Measurements from ENCODE around the gene SAP30. TPM values are rescaled to one million over a fixed set of nuclear protein-coding genes. Genes with fewer than 3 reads are reported as not detected.

SAP30 gene
- total RNA-seq, 4 donors from 2014 or later: 10.9 to 18.4 (median 16.0) TPM

DNA sequence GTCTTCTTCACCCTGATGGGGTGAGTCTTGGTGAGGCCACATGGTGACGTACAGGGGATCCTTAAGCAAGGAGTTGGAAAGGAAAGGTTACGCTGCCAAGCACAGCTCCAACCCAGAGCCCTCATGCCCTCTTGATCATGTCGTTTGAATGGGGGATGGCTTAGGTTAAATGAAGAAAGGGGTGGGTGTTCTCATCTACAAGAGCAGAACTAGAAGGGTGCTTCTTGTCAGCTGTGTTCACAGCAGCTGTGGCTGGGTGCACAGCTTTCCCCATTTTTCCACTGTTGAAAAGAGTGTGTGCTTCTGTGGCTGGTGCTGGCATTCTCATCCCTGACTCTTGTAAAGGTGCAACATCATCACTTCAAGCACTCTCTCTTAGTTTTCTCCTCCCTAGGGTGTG, 43.7 kb downstream of the SAP30 start:
- H3K9me3 ChIP-seq: no peaks in the 10 kb centered on the region
- no peaks in the 10 kb centered on the region for H3K36me3 ChIP-seq
- TF ChIP-seq EP300 (IDR thresholded peaks at IDR 0.05) (no peak), CTCF (IDR thresholded peaks at IDR 0.05) (no peak), POLR2A (IDR thresholded peaks at IDR 0.05) (no peak)
- H3K27me3 ChIP-seq: no peaks in the 10 kb centered on the region
- 81% methylated on average over 3 of the region's 3 CpGs for WGBS
- no peak for DNase-seq (ENCODE audit: low spot score in 2 of 2)
- peaks cover 29% of the 10 kb centered on the region for H3K4me1 ChIP-seq
- H3K27ac ChIP-seq: peak overlapping the region; percentile 54
- H3K4me3 ChIP-seq: no peak overlapping the region

GRCh38 chr4:173415092-173415491, 44.3 kb downstream of the SAP30 start:
- TF ChIP-seq POLR2A (IDR thresholded peaks at IDR 0.05) (no peak), EP300 (IDR thresholded peaks at IDR 0.05) (no peak), POLR2AphosphoS5 (IDR thresholded peaks at IDR 0.05) (no peak), CTCF (IDR thresholded peaks at IDR 0.05) (no peak)
- no peak for DNase-seq (ENCODE audit: low spot score in 2 of 2)

DNA sequence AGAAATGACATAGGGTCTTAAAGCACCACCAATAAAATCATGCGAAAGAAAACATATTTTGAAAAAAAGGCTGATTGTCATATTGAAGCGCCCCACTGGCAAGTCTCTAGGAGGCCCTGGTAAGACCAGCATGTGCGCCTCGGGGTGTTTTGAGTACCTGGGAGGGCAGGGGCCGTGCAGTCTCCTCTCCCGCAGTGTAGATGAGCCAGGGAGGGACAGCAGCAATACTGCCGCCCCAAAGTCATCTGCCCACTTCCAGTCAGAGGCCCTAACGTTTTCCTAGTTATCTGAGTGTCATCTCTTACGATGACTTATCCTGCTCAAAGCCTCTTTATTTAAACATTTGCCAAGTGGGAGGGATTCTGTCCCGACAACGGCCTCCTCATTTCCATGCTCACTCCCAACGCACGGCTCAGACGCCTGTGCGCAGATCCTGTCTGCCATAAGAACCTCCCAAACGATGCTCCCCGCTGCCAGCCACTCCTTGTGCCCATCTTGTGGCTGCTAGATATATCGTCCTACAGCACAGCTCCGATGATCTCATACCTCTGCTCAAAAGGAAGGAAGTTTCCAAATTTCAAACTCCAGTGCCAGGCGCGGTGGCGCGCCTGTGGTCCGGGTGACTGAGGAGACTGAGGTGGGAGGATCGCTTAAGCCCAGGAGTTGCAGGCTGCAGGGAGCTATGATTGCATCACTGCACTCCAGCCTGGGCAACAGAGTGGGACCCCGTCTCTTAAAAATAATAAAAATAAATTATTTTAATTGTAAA, 45.3 kb downstream of the SAP30 start:
- Histone ChIP-seq H3K9me3 (no peaks in the 10 kb centered on the region), H3K4me3 (no peak overlapping the region), H3K27ac (peak overlapping the region; percentile 54), H3K27me3 (no peaks in the 10 kb centered on the region), H3K36me3 (no peaks in the 10 kb centered on the region), H3K4me1 (peaks cover 30% of the 10 kb centered on the region)
- peak; percentile 74 to 81 for DNase-seq (ENCODE audit: low spot score in 2 of 2)
- TF ChIP-seq EP300 (IDR thresholded peaks at IDR 0.05) (no peak), POLR2A (IDR thresholded peaks at IDR 0.05) (peak in 1 of 2 donors; percentile 16)
- WGBS: 85% methylated on average over 26 of the region's 26 CpGs

More at GRCh38 chr4:173415092-173415491, 44.3 kb downstream of the SAP30 start:
- no peak overlapping the region for H3K4me3 ChIP-seq
- H3K4me1 ChIP-seq: peaks cover 29% of the 10 kb centered on the region
- peak overlapping the region; percentile 54 for H3K27ac ChIP-seq
- H3K36me3 ChIP-seq: no peaks in the 10 kb centered on the region
- H3K27me3 ChIP-seq: no peaks in the 10 kb centered on the region
- 77% methylated on average over 3 of the region's 3 CpGs for WGBS
- no peaks in the 10 kb centered on the region for H3K9me3 ChIP-seq

- no peak overlapping the region for H3K27ac ChIP-seq
- DNase-seq (ENCODE audit: low spot score in 2 of 2): no peak
- no peak overlapping the region for H3K4me3 ChIP-seq
Observed at GRCh38 chr4:173417833-173418232, 47.1 kb downstream of the SAP30 start.

DNA sequence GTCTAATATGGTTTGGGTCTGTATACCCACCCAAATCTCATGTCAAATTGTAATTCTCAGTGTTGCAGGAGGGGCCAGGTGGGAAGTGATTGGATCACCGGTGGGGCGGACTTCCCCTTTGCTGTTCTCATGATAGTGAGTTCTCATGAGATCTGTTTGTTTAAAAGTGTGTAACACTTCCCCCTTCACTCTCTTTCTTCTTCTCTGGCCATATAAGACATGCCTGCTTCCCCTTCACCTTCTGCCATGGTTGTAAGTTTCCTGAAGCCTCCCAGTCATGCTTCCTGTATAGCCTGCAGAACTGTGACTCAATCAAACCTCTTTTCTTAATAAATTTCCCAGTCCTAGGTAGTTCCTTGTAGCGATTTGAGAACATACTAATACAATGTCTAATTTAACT, 47.9 kb downstream of the SAP30 start:
- peaks cover 20% of the 10 kb centered on the region for H3K4me1 ChIP-seq
- H3K27me3 ChIP-seq: no peaks in the 10 kb centered on the region
- no peaks in the 10 kb centered on the region for H3K36me3 ChIP-seq
- TF ChIP-seq EP300 (IDR thresholded peaks at IDR 0.05) (no peak), CTCF (IDR thresholded peaks at IDR 0.05) (no peak), POLR2A (IDR thresholded peaks at IDR 0.05) (no peak), POLR2AphosphoS5 (IDR thresholded peaks at IDR 0.05) (no peak)
- H3K9me3 ChIP-seq: no peaks in the 10 kb centered on the region
- 82% methylated on average over 3 of the region's 3 CpGs for WGBS
- H3K4me3 ChIP-seq: no peak overlapping the region
- no peak overlapping the region for H3K27ac ChIP-seq
- no peak for DNase-seq (ENCODE audit: low spot score in 2 of 2)

More at GRCh38 chr4:173417833-173418232, 47.1 kb downstream of the SAP30 start:
- no peaks in the 10 kb centered on the region for H3K36me3 ChIP-seq
- H3K9me3 ChIP-seq: no peaks in the 10 kb centered on the region
- H3K4me1 ChIP-seq: peaks cover 20% of the 10 kb centered on the region
- no peak for TF ChIP-seq POLR2AphosphoS5 (IDR thresholded peaks at IDR 0.05)
- no peak for TF ChIP-seq POLR2A (IDR thresholded peaks at IDR 0.05)
- TF ChIP-seq EP300 (IDR thresholded peaks at IDR 0.05): no peak
- TF ChIP-seq CTCF (IDR thresholded peaks at IDR 0.05): no peak
- no peaks in the 10 kb centered on the region for H3K27me3 ChIP-seq
